ENCODE data around the gene SERPINA6. TPM values are rescaled to one million over a fixed set of nuclear protein-coding genes. Genes with fewer than 3 reads are reported as not detected.

SERPINA6 gene
- total RNA-seq, 3 donors from 2014 or later: 1.2 to 12.5 TPM; not detected in 1

GRCh38 chr14:94291159-94291905 is 31.8 kb downstream of the SERPINA6 start:
- no peaks in the 10 kb centered on the region for H3K27me3 ChIP-seq
- no peaks in the 10 kb centered on the region for H3K9me3 ChIP-seq
- H3K36me3 ChIP-seq: no peaks in the 10 kb centered on the region
- TF ChIP-seq POLR2AphosphoS5 (IDR thresholded peaks at IDR 0.05) (no peak), CTCF (IDR thresholded peaks at IDR 0.05) (no peak), POLR2A (IDR thresholded peaks at IDR 0.05) (no peak)
- H3K27ac ChIP-seq: no peak overlapping the region
- H3K4me3 ChIP-seq: no peak overlapping the region
- intact Hi-C loops (cut with DNase I; ENCODE audit: low total_unique reads): no loop called here
- no peaks in the 10 kb centered on the region for H3K4me1 ChIP-seq
- DNase-seq (ENCODE audit: low spot score in 2 of 2): no peak

GRCh38 chr14:94290197-94290596 is 32.9 kb downstream of the SERPINA6 start:
- intact Hi-C loops (cut with DNase I; ENCODE audit: low total_unique reads): no loop called here
- H3K27ac ChIP-seq: no peak overlapping the region
- no peaks in the 10 kb centered on the region for H3K9me3 ChIP-seq
- DNase-seq (ENCODE audit: low spot score in 2 of 2): no peak
- no peaks in the 10 kb centered on the region for H3K4me1 ChIP-seq
- H3K27me3 ChIP-seq: no peaks in the 10 kb centered on the region
- TF ChIP-seq POLR2AphosphoS5 (IDR thresholded peaks at IDR 0.05) (no peak), CTCF (IDR thresholded peaks at IDR 0.05) (no peak), POLR2A (IDR thresholded peaks at IDR 0.05) (no peak)
- H3K4me3 ChIP-seq: no peak overlapping the region
- no peaks in the 10 kb centered on the region for H3K36me3 ChIP-seq

- DNase-seq (ENCODE audit: low spot score in 2 of 2): no peak
- H3K36me3 ChIP-seq: no peaks in the 10 kb centered on the region
- no peaks in the 10 kb centered on the region for H3K4me1 ChIP-seq
- intact Hi-C loops (cut with DNase I; ENCODE audit: low total_unique reads): no loop called here
- H3K9me3 ChIP-seq: no peaks in the 10 kb centered on the region
- H3K4me3 ChIP-seq: no peak overlapping the region
- no peak for TF ChIP-seq POLR2AphosphoS5 (IDR thresholded peaks at IDR 0.05)
- TF ChIP-seq POLR2A (IDR thresholded peaks at IDR 0.05): no peak
- no peak for TF ChIP-seq CTCF (IDR thresholded peaks at IDR 0.05)
- no peak overlapping the region for H3K27ac ChIP-seq
- no peaks in the 10 kb centered on the region for H3K27me3 ChIP-seq
Measured at GRCh38 chr14:94288610-94289465, 34.3 kb downstream of the SERPINA6 start.

GRCh38 chr14:94285158-94285557 is 38.0 kb downstream of the SERPINA6 start:
- Histone ChIP-seq H3K9me3 (no peaks in the 10 kb centered on the region), H3K27me3 (no peaks in the 10 kb centered on the region), H3K4me3 (no peak overlapping the region), H3K4me1 (no peaks in the 10 kb centered on the region), H3K27ac (no peak overlapping the region), H3K36me3 (no peaks in the 10 kb centered on the region)
- intact Hi-C loops (cut with DNase I; ENCODE audit: low total_unique reads): no loop called here
- no peak for TF ChIP-seq POLR2AphosphoS5 (IDR thresholded peaks at IDR 0.05)
- TF ChIP-seq POLR2A (IDR thresholded peaks at IDR 0.05): no peak
- no peak for TF ChIP-seq CTCF (IDR thresholded peaks at IDR 0.05)
- DNase-seq (ENCODE audit: low spot score in 2 of 2): no peak

DNA sequence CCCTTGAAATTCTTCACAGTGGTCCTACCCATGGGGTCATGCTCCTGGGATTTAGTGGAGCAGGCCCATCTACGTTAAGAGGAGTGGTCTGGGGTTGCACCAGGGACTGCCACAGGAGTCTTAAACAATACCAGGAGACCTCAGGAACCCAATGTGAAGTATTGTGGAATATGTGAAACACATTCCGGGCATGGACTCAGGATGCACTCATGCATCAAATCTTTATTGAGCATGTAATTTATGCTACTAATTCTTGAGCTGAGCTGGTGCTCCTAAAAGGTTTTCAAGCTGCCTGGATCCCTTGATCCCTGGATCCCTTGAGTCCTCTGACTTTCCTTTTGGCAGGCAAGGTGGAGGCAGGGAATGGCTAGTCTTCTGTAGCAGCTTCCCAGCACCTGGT is 38.9 kb downstream of the SERPINA6 start:
- no peak overlapping the region for H3K4me3 ChIP-seq
- no peaks in the 10 kb centered on the region for H3K9me3 ChIP-seq
- H3K36me3 ChIP-seq: no peaks in the 10 kb centered on the region
- H3K4me1 ChIP-seq: no peaks in the 10 kb centered on the region
- intact Hi-C loops (cut with DNase I; ENCODE audit: low total_unique reads): no loop called here
- H3K27ac ChIP-seq: no peak overlapping the region
- DNase-seq (ENCODE audit: low spot score in 2 of 2): no peak
- H3K27me3 ChIP-seq: no peaks in the 10 kb centered on the region
- TF ChIP-seq CTCF (IDR thresholded peaks at IDR 0.05) (no peak), POLR2AphosphoS5 (IDR thresholded peaks at IDR 0.05) (no peak), POLR2A (IDR thresholded peaks at IDR 0.05) (no peak)

Data from breast epithelium (tissue), 4 donors.